ENCODE measurements around the gene PYROXD2.
"Not testable (repeated sequence)": the region's sequence is repeated elsewhere in the genome, so short reads cannot be mapped to it uniquely, and the experiment has no call there.

PYROXD2 gene

GRCh38 chr10:98344589-98345038 is 70.4 kb downstream of the PYROXD2 start (continued):
- no peak for TF ChIP-seq CSRNP3 (CRISPR knock-in tag; IDR thresholded peaks at IDR 0.05)

GRCh38 chr10:98341701-98342100 is 73.3 kb downstream of the PYROXD2 start:
- not testable (repeated sequence) for ATAC-seq

- ATAC-seq = peak; percentile 68
- TF ChIP-seq ISL1 (CRISPR knock-in tag; IDR thresholded peaks at IDR 0.05) = no peak
- no peak for TF ChIP-seq PPARA (CRISPR knock-in tag; IDR thresholded peaks at IDR 0.05; ENCODE audit: borderline replicate concordance)
- no peak for TF ChIP-seq ZFP3 (CRISPR knock-in tag; IDR thresholded peaks at IDR 0.05)
- TF ChIP-seq ESRRG (CRISPR knock-in tag; IDR thresholded peaks at IDR 0.05) = no peak
- TF ChIP-seq TCF4 (CRISPR knock-in tag; IDR thresholded peaks at IDR 0.05; ENCODE audit: borderline replicate concordance) = no peak
- TF ChIP-seq POU6F1 (CRISPR knock-in tag; IDR thresholded peaks at IDR 0.05; ENCODE audit: borderline replicate concordance, low read depth) = no peak
- no peak for TF ChIP-seq RARB (CRISPR knock-in tag; IDR thresholded peaks at IDR 0.05)
- TF ChIP-seq BACH2 (CRISPR knock-in tag; IDR thresholded peaks at IDR 0.05; ENCODE audit: borderline replicate concordance) = no peak
- TF ChIP-seq CSDC2 (CRISPR knock-in tag; IDR thresholded peaks at IDR 0.05) = no peak
- no peak for TF ChIP-seq CREB5 (CRISPR knock-in tag; IDR thresholded peaks at IDR 0.05; ENCODE audit: low read depth)
- no peak for TF ChIP-seq ZNF70 (CRISPR knock-in tag; IDR thresholded peaks at IDR 0.05)
- TF ChIP-seq TOX (CRISPR knock-in tag; IDR thresholded peaks at IDR 0.05; ENCODE audit: borderline replicate concordance) = no peak
- no peak for TF ChIP-seq ZFP30 (CRISPR knock-in tag; IDR thresholded peaks at IDR 0.05)
- TF ChIP-seq ZNF8 (CRISPR knock-in tag; IDR thresholded peaks at IDR 0.05) = no peak
- TF ChIP-seq OSR1 (CRISPR knock-in tag; IDR thresholded peaks at IDR 0.05) = no peak
- no peak for TF ChIP-seq SNAI2 (CRISPR knock-in tag; IDR thresholded peaks at IDR 0.05)
Measured at GRCh38 chr10:98340940-98341310, 74.1 kb downstream of the PYROXD2 start.

- ATAC-seq = peak; percentile 58
- no peak for TF ChIP-seq SNAI2 (CRISPR knock-in tag; IDR thresholded peaks at IDR 0.05)
- TF ChIP-seq OSR1 (CRISPR knock-in tag; IDR thresholded peaks at IDR 0.05) = no peak
- no peak for TF ChIP-seq POU6F1 (CRISPR knock-in tag; IDR thresholded peaks at IDR 0.05; ENCODE audit: borderline replicate concordance, low read depth)
- no peak for TF ChIP-seq ZFP30 (CRISPR knock-in tag; IDR thresholded peaks at IDR 0.05)
Measured at GRCh38 chr10:98340261-98340939, 74.6 kb downstream of the PYROXD2 start.

- no peak for ATAC-seq
- no peak for TF ChIP-seq TOX (CRISPR knock-in tag; IDR thresholded peaks at IDR 0.05; ENCODE audit: borderline replicate concordance)
- no peak for TF ChIP-seq ZNF565 (CRISPR knock-in tag; conservative IDR thresholded peaks at IDR 0.05; ENCODE audit: low read depth)
- no peak for TF ChIP-seq TSHZ2 (CRISPR knock-in tag; IDR thresholded peaks at IDR 0.05)
- no peak for TF ChIP-seq RARB (CRISPR knock-in tag; IDR thresholded peaks at IDR 0.05)
- TF ChIP-seq BACH2 (CRISPR knock-in tag; IDR thresholded peaks at IDR 0.05; ENCODE audit: borderline replicate concordance) = no peak
- TF ChIP-seq ZFP3 (CRISPR knock-in tag; IDR thresholded peaks at IDR 0.05) = no peak
- no peak for TF ChIP-seq ZC3H10 (CRISPR knock-in tag; IDR thresholded peaks at IDR 0.05)
- TF ChIP-seq OSR1 (CRISPR knock-in tag; IDR thresholded peaks at IDR 0.05) = no peak
- TF ChIP-seq PPARA (CRISPR knock-in tag; IDR thresholded peaks at IDR 0.05; ENCODE audit: borderline replicate concordance) = no peak
- TF ChIP-seq POU6F1 (CRISPR knock-in tag; IDR thresholded peaks at IDR 0.05; ENCODE audit: borderline replicate concordance, low read depth) = no peak
- TF ChIP-seq ESRRG (CRISPR knock-in tag; IDR thresholded peaks at IDR 0.05) = no peak
Measured at GRCh38 chr10:98339799-98340198, 75.2 kb downstream of the PYROXD2 start.

Data from SK-N-SH treated with all-trans-retinoic acid at 6 μM for 48 hours (cell line).